AG04450 (cell line): ENCODE results near the gene UNC45B. TPM values are rescaled to one million over a fixed set of nuclear protein-coding genes. Genes with fewer than 3 reads are reported as not detected.

Experiments used
- CTCF ChIA-PET: fragments of 300-600, 350-600 bp; formaldehyde crosslinking; extraction: SDS; loops from one replicate; lab custom pipeline; 2022; ENCODE audit warnings: antibody characterized with exemption, inconsistent platforms; lab: Charles Lee
- POLR2A ChIA-PET: fragments of 350-600 bp; formaldehyde crosslinking; extraction: SDS; loops from one replicate; lab custom pipeline; 2021; ENCODE audit warnings: antibody characterized with exemption, inconsistent platforms; lab: Yijun Ruan, JAX
- DNase-seq: peaks from one replicate; pipeline ENCODE4 v3.0.0-alpha.2; 2011; ENCODE audit warnings: low read depth, low spot score
- H3K27ac ChIP-seq: one replicate; pipeline ENCODE4 v1.5.1; 2012; ENCODE audit warnings: low read depth, low read length, control low read depth
- H3K27me3 ChIP-seq: one replicate; pipeline ENCODE4 v1.6.0; 2012; ENCODE audit warnings: low read length; ENCODE audit not compliant: control insufficient read depth, insufficient read depth
- H3K4me3 ChIP-seq: 2 replicates; pipeline ENCODE4 v1.5.1; 2011; ENCODE audit warnings: mild to moderate bottlenecking, low read depth, low read length, control low read depth
- H3K9me3 ChIP-seq: 2 replicates; pipeline ENCODE4 v1.5.1; 2012; ENCODE audit warnings: low read length; ENCODE audit not compliant: control insufficient read depth, insufficient read depth
- polyA plus RNA-seq: library from polyadenylated mRNA; depleted of rRNA; stranded (reverse); fragments of >200 nt; gene quantifications from 2 replicates; pipeline ENCODE4 v1.2.3, GENCODE V29; 2011
- TF ChIP-seq, protein P1 (sequence below): IDR thresholded peaks from 2 replicates; pipeline ENCODE4 v1.5.1; 2011; ENCODE audit warnings: low read depth, low read length, control low read depth, inconsistent platforms

UNC45B gene
- polyA plus RNA-seq, 1 experiment = not detected

DNA sequence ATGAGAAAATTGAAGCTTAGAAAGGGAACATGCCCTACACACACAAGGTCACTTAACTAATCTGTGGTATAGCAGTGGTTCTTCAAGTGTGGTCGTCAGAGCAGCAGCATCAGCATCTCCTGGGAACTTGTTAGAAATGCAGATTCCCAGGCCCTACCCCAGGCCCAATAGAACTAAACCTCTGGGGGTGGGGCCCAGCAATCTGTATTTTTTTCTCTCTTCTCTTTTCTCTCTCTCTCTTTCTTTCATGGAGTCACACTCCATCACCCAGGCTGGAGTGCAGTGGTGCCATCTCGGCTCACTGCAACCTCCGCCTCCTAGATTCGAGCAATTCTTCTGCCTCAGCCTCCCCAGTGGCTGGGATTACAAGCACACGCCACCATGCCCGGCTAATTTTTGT, 9.4 kb upstream of the UNC45B start:
- CTCF ChIA-PET = interaction anchor here (1.0 kb wide), 1 partner anchor 10 kb away, joined by 3 read pairs; no protein-coding TSS in a partner anchor
- H3K4me3 ChIP-seq = no peak overlapping the region
- TF ChIP-seq, protein P1, sequence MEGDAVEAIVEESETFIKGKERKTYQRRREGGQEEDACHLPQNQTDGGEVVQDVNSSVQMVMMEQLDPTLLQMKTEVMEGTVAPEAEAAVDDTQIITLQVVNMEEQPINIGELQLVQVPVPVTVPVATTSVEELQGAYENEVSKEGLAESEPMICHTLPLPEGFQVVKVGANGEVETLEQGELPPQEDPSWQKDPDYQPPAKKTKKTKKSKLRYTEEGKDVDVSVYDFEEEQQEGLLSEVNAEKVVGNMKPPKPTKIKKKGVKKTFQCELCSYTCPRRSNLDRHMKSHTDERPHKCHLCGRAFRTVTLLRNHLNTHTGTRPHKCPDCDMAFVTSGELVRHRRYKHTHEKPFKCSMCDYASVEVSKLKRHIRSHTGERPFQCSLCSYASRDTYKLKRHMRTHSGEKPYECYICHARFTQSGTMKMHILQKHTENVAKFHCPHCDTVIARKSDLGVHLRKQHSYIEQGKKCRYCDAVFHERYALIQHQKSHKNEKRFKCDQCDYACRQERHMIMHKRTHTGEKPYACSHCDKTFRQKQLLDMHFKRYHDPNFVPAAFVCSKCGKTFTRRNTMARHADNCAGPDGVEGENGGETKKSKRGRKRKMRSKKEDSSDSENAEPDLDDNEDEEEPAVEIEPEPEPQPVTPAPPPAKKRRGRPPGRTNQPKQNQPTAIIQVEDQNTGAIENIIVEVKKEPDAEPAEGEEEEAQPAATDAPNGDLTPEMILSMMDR = no peak
- H3K27me3 ChIP-seq = no peaks in the 10 kb centered on the region
- H3K9me3 ChIP-seq = peaks cover 3% of the 10 kb centered on the region; the same call in 1 of the 2 replicates
- DNase-seq = no peak
- H3K27ac ChIP-seq = no peak overlapping the region
- POLR2A ChIA-PET = no interaction called here

DNA sequence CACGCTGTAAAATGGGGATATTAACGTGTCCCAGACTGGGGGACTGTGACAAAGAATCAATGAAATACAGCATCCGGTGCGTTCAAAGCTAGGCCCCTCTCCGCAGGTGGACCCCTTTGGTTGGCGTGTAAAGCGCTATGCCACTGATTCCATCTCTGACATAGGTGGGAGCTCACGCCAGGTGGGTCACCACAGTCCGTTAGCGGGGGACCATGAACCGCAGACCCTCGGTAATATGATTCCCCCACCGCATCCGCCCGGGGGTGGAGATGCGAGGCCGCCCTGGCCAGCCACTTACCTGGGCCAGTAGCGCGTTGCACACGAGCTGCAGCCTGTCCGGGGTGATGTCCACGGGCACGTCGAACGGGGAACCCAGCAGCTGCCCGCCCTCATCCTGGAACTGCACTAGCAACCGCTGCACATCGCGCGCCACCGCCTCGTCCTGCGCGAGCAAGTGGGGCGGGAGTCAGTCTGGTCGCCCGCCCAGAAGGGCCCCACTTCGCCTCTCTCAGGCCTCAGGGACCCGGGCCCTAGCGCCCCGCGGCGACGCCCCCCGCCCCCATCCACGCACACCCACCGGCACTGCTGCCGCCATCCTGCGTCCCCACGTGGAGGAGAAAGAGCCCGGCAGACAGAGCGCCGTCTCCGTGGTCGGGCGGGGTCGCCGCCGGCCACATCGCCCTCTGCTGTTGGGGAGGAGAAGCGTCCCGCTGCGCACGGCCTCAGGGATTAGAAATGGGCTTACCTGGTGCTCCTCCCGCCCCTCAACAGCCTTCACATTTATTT, 5.7 kb upstream of the UNC45B start, which contains the start of gene NLE1:
NLE1 (minus strand) TSS at position 623 of the 786 bp plus-strand sequence; CDS start at position 595, 28 bp downstream.
- peaks cover under 1% of the 10 kb centered on the region for H3K27me3 ChIP-seq
- peak within 1 kb of the TSS; percentile 97 for H3K4me3 ChIP-seq
- TF ChIP-seq, protein P1 = peak; percentile 90
- peak; percentile 44 for DNase-seq
- no peak within 1 kb of the TSS for H3K27ac ChIP-seq
- CTCF ChIA-PET = interaction anchor here (0.5 to 1.9 kb wide), 15 partner anchors 10 to 720 kb away, joined by 3 to 10 read pairs (median 4); no protein-coding TSS in a partner anchor
- POLR2A ChIA-PET = interaction anchor here (0.8 to 1.1 kb wide), 3 partner anchors 11 to 14 kb away, joined by 4 to 13 read pairs (median 5); no protein-coding TSS in a partner anchor
- H3K9me3 ChIP-seq = peaks cover 3% of the 10 kb centered on the region; the same call in 1 of the 2 replicates

DNA sequence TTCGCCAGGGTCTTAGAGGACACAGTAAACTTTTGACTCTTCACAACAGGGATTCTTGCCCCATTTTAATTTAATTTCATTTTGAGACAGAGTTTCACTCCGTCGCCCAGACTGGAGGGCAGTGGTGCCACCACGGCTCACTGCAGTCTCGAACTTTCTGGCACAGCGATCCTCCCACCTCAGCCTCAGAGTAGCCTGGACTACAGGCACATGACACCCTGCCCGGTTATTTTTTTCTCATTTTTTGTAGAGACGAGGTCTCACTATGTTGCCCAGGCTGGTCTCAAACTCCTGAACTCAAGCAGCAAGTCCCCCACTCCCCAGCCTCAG, 5.2 kb upstream of the UNC45B start:
- no peak for DNase-seq
- H3K4me3 ChIP-seq = peak overlapping the region; percentile 97
- TF ChIP-seq, protein P1 = no peak
- ChIA-PET POLR2A (no interaction called here), CTCF (interaction anchor here (0.5 to 1.9 kb wide), 4 partner anchors 14 to 121 kb away, joined by 3 to 8 read pairs (median 6); no protein-coding TSS in a partner anchor)
- no peak overlapping the region for H3K27ac ChIP-seq
- peaks cover 3% of the 10 kb centered on the region; the same call in 1 of the 2 replicates for H3K9me3 ChIP-seq
- H3K27me3 ChIP-seq = peaks cover 4% of the 10 kb centered on the region

GRCh38 chr17:35144840-35145239, 2.8 kb upstream of the UNC45B start:
- TF ChIP-seq, protein P1 = no peak
- CTCF ChIA-PET = no interaction called here
- POLR2A ChIA-PET = no interaction called here
- Histone ChIP-seq H3K9me3 (peaks cover 3% of the 10 kb centered on the region; the same call in 1 of the 2 replicates), H3K27me3 (peaks cover 8% of the 10 kb centered on the region), H3K4me3 (no peak overlapping the region), H3K27ac (no peak overlapping the region)
- no peak for DNase-seq
